HG02943 (cell line): ENCODE measurements around the gene UBE2L3.

ENCODE experiments used
- ATAC-seq: cut with Tn5 transposase; IDR thresholded peaks from one replicate; pipeline ENCODE4 v1.9.1; 2021; ENCODE audit warnings: mild to moderate bottlenecking, low read depth, moderate library complexity; ENCODE audit not compliant: unreplicated experiment

UBE2L3 gene

GRCh38 chr22:21665047-21665851 lies 97.7 kb downstream of the UBE2L3 start:
- ATAC-seq, result no peak

GRCh38 chr22:21666786-21667185 lies 99.3 kb downstream of the UBE2L3 start:
- ATAC-seq, result no peak

- ATAC-seq, result no peak
These were observed 101.5 kb downstream of the UBE2L3 start for GRCh38 chr22:21669026-21669425.

GRCh38 chr22:21672107-21672629 lies 104.7 kb downstream of the UBE2L3 start:
- ATAC-seq, result no peak
